ENCODE results near the gene FTO.

DNA sequence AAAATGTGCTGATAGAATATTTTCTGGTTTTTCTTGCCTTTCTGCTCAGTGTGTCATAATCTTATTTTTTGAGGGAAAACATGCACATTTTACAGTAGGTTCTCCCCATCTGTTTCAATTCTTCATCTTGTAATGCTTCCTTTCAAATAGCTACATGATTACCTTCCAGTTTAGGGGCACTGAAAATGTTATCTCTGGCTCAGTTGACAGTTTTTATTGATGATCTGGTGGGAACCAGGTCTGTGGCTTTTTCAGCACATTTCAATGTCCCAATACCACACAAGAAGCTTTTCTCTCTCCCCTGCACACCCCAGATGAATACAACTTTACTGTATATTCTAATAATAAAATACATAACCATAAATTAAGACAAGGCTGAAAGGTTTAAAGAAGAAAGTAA, 36.5 kb downstream of the FTO start:
- TF ChIP-seq EZH2 (IDR thresholded peaks at IDR 0.05; ENCODE audit: low read depth, low read length, severe bottlenecking) (no peak), TBP (IDR thresholded peaks at IDR 0.05; ENCODE audit: low read depth, low read length) (no peak)

All from H1 (cell line).